ENCODE results near the gene CDH23.

Gene CDH23

DNA sequence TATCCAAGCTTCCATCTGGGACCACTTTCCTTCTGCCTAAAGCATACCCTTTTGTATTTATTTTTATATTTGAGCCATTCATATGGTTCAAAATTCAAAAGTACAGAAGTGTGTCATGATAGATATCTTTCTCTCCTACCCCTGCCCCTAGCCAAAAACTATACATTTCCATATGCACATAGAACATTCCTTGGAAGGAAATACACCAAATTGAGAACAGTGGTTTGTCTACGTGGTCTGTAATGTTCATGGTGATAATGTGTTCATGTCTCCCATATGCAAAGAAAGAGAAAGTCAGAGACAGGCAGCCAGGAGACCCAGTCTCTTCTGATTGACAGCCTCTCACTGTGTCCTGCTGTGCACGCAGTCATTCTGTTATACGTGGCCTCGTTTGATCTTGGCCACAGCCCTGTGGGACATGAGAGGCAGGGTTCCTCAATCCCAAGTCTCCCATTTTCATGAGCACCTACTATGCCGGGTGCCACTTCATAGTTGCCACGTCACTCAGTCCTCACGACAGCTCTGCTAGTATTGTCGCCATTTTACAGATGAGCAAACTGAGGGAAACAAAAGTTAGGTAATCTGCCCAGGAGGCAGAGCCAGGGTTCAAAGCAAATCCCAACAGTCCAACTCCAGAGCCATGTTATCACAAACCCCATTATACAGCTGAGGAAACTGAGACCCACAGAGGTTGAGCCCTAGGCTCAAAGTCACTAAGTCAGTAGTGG is 8.0 kb upstream of the CDH23 start:
- ATAC-seq = no peak
- no peak for TF ChIP-seq TCF4 (CRISPR knock-in tag; IDR thresholded peaks at IDR 0.05; ENCODE audit: borderline replicate concordance)

DNA sequence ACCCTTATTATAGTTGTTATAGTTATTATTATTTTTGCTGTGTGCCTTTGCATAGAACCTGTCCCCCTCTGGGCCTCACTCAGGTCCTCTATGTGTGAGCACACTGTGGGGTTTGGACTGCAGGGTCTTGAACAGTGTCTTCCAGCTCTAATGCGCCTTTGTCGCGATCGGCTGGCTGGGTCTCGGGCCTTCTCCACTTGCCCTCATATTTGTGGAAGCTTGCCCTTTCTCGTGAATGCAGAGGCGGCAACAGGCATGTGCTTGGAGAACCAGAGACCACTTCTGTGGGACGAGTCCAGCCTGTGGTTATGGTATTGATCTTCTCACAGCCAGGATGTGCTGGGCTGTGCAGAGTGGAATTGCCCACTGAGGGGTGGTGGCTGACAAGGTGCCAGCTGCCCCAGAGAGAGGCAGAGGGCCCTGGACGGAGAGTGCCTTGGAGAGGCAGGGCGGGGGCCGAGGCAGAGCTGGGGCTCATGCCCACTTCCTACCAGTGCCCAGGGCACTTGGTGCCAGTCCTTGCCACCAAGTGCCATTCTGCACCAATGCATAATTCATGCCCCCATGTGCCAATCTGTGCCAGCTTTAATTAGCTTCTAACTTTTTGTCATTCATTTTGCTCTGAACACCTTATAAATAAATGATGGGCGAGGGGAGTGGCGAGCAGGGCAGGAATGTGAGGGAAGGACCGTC is 6.8 kb upstream of the CDH23 start:
- ATAC-seq = no peak
- no peak for TF ChIP-seq ISL1 (CRISPR knock-in tag; IDR thresholded peaks at IDR 0.05)
- TF ChIP-seq OSR1 (CRISPR knock-in tag; IDR thresholded peaks at IDR 0.05) = no peak
- TF ChIP-seq ARNTL (CRISPR knock-in tag; IDR thresholded peaks at IDR 0.05; ENCODE audit: borderline replicate concordance, low read depth) = no peak
- no peak for TF ChIP-seq ZNF70 (CRISPR knock-in tag; IDR thresholded peaks at IDR 0.05)
- TF ChIP-seq, protein P1, sequence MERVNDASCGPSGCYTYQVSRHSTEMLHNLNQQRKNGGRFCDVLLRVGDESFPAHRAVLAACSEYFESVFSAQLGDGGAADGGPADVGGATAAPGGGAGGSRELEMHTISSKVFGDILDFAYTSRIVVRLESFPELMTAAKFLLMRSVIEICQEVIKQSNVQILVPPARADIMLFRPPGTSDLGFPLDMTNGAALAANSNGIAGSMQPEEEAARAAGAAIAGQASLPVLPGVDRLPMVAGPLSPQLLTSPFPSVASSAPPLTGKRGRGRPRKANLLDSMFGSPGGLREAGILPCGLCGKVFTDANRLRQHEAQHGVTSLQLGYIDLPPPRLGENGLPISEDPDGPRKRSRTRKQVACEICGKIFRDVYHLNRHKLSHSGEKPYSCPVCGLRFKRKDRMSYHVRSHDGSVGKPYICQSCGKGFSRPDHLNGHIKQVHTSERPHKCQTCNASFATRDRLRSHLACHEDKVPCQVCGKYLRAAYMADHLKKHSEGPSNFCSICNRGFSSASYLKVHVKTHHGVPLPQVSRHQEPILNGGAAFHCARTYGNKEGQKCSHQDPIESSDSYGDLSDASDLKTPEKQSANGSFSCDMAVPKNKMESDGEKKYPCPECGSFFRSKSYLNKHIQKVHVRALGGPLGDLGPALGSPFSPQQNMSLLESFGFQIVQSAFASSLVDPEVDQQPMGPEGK (CRISPR knock-in tag; IDR thresholded peaks at IDR 0.05; ENCODE audit: borderline replicate concordance) = no peak
- TF ChIP-seq, protein P2, sequence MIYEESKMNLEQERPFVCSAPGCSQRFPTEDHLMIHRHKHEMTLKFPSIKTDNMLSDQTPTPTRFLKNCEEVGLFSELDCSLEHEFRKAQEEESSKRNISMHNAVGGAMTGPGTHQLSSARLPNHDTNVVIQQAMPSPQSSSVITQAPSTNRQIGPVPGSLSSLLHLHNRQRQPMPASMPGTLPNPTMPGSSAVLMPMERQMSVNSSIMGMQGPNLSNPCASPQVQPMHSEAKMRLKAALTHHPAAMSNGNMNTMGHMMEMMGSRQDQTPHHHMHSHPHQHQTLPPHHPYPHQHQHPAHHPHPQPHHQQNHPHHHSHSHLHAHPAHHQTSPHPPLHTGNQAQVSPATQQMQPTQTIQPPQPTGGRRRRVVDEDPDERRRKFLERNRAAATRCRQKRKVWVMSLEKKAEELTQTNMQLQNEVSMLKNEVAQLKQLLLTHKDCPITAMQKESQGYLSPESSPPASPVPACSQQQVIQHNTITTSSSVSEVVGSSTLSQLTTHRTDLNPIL (CRISPR knock-in tag; IDR thresholded peaks at IDR 0.05; ENCODE audit: low read depth) = no peak
- TF ChIP-seq ZFP3 (CRISPR knock-in tag; IDR thresholded peaks at IDR 0.05) = no peak
- no peak for TF ChIP-seq ZNF565 (CRISPR knock-in tag; conservative IDR thresholded peaks at IDR 0.05; ENCODE audit: low read depth)
- TF ChIP-seq, protein P3, sequence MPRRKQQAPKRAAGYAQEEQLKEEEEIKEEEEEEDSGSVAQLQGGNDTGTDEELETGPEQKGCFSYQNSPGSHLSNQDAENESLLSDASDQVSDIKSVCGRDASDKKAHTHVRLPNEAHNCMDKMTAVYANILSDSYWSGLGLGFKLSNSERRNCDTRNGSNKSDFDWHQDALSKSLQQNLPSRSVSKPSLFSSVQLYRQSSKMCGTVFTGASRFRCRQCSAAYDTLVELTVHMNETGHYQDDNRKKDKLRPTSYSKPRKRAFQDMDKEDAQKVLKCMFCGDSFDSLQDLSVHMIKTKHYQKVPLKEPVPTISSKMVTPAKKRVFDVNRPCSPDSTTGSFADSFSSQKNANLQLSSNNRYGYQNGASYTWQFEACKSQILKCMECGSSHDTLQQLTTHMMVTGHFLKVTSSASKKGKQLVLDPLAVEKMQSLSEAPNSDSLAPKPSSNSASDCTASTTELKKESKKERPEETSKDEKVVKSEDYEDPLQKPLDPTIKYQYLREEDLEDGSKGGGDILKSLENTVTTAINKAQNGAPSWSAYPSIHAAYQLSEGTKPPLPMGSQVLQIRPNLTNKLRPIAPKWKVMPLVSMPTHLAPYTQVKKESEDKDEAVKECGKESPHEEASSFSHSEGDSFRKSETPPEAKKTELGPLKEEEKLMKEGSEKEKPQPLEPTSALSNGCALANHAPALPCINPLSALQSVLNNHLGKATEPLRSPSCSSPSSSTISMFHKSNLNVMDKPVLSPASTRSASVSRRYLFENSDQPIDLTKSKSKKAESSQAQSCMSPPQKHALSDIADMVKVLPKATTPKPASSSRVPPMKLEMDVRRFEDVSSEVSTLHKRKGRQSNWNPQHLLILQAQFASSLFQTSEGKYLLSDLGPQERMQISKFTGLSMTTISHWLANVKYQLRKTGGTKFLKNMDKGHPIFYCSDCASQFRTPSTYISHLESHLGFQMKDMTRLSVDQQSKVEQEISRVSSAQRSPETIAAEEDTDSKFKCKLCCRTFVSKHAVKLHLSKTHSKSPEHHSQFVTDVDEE (CRISPR knock-in tag; IDR thresholded peaks at IDR 0.05) = no peak

DNA sequence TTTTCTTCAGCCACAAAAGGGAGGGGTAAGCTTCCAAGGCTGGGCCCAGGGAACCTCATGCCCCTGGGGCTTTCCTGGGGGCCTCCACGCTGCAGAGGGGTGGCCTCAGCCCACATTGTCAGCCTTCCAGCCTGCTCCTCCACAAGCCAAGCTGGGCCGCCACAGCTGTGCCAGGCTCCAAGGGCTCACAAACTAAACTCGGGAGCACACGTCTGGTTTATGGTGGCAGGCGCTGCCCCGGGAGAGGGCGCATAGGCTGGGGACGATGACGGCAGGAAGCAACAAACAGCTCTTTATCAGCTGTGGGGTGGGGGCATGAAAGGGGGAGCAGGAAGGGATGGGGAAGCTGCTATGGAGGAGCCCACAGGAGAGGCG is 6.3 kb upstream of the CDH23 start:
- TF ChIP-seq ZNF70 (CRISPR knock-in tag; IDR thresholded peaks at IDR 0.05) = no peak
- no peak for TF ChIP-seq BACH2 (CRISPR knock-in tag; IDR thresholded peaks at IDR 0.05; ENCODE audit: borderline replicate concordance)
- ATAC-seq = no peak

DNA sequence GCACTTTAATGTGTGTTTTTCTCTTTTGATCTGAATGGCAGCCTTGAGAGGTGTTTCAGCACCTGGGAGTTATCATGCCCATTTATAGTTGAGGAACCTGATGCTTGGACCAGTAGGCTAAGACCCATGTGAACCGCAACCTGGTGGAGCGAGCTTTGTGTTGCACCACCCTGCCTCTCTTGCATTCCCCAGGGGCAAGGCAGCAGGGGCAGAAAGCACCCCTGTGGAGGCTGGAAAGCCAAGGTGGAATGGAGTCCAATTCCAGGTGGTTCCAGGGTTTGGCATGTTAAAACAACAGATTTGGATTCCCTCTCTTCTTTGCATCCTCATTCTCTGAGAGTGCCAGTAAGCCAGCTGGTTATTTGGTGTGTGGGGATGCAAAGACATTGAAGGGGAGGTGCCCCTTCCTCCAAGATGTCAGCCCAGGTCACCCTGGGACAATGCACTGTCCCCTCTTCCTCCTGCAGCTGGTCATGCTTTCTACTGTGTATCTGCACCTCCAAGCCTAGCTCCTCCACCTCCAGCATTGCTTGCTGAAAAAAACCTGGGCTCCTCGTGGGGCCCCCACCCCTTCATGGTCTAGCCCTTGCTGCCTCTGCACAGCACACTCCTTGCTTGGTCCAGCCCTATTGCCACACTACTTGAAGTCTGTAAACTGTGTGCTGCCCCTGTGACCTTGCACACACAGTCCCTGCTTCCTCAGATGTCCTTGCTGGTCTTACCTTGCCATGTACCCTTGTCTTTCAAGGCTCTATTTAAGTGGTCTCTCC is 5.6 kb upstream of the CDH23 start:
- ATAC-seq = no peak
- TF ChIP-seq ZC3H10 (CRISPR knock-in tag; IDR thresholded peaks at IDR 0.05) (no peak), TCF4 (CRISPR knock-in tag; IDR thresholded peaks at IDR 0.05; ENCODE audit: borderline replicate concordance) (no peak)

DNA sequence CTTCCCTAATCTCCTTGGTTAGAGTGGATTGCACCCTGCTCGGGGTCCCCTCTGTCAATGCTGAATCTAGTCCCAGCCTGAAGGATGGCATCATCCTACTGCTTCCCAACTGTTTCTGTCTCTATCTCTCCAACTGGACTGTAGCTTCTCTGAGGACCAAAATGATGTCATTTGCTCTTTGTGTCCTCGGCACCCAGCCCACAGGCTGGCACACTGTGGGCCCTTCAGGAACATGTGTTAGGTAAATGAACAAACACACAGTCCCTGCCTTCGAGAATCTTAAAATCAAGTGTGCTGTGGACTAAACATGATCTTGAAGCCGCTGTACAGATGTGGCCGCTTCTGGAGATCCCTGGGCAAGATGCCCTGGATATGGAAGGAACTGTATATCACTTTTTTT is 5.0 kb upstream of the CDH23 start:
- no peak for ATAC-seq
- TF ChIP-seq ESRRG (CRISPR knock-in tag; IDR thresholded peaks at IDR 0.05) (no peak), ARNTL (CRISPR knock-in tag; IDR thresholded peaks at IDR 0.05; ENCODE audit: borderline replicate concordance, low read depth) (no peak), RARB (CRISPR knock-in tag; IDR thresholded peaks at IDR 0.05) (no peak), ZNF8 (CRISPR knock-in tag; IDR thresholded peaks at IDR 0.05) (no peak), BACH2 (CRISPR knock-in tag; IDR thresholded peaks at IDR 0.05; ENCODE audit: borderline replicate concordance) (no peak), OSR1 (CRISPR knock-in tag; IDR thresholded peaks at IDR 0.05) (no peak), ZNF565 (CRISPR knock-in tag; conservative IDR thresholded peaks at IDR 0.05; ENCODE audit: low read depth) (no peak)
- TF ChIP-seq, protein P2 (CRISPR knock-in tag; IDR thresholded peaks at IDR 0.05; ENCODE audit: low read depth) = no peak
